GM12878 (cell line): Measurements from ENCODE around the gene EML5. TPM values are rescaled to one million over a fixed set of nuclear protein-coding genes. Genes with fewer than 3 reads are reported as not detected.

Source experiments
- ATAC-seq: fragments of 200-7000 bp; cut with Tn5 transposase; 3 replicates; pipeline ENCODE4 v1.9.1; 2020; ENCODE audit warnings: mild to moderate bottlenecking, moderate library complexity
- BruUV-seq: library from RNA; stranded (reverse); fragments of 400-500 nt; replicated peaks from 2 replicates; lab custom pipeline; 2021; lab: Mats Ljungman, UMichigan
- CTCF ChIA-PET: fragments of 300-600 bp; sonication (Branson Sonifier 250); formaldehyde crosslinking; extraction: SDS; loops from one replicate; lab custom pipeline; 2021; ENCODE audit warnings: inconsistent platforms; lab: Yijun Ruan, JAX
- POLR2A ChIA-PET: fragments of 350-600 bp; formaldehyde crosslinking; extraction: SDS; loops from one replicate; lab custom pipeline; 2021; ENCODE audit warnings: inconsistent platforms; lab: Charles Lee
- RAD21 ChIA-PET: fragments of 300-600 bp; sonication (Branson Sonifier 250); formaldehyde crosslinking; loops from one replicate; lab custom pipeline; 2023; ENCODE audit warnings: antibody characterized with exemption; ENCODE audit not compliant: unreplicated experiment; lab: Charles Lee
- SMC1A ChIA-PET: fragments of 300-600 bp; sonication (Branson Sonifier 250); formaldehyde crosslinking; loops from one replicate; lab custom pipeline; 2023; ENCODE audit not compliant: unreplicated experiment, uncharacterized antibody; lab: Charles Lee
- DNase-seq: peaks from one replicate; pipeline ENCODE4 v3.0.0-alpha.2; 2011; ENCODE audit warnings: low read depth, low spot score
- FAIRE-seq: peaks from 3 replicates; lab custom pipeline; 2011; peaks lifted over from hg19 to GRCh38; lab: Jason Lieb, UNC
- H2AFZ ChIP-seq: 2 replicates; pipeline ENCODE4 v1.6.0; 2011; ENCODE audit warnings: low read depth, low read length, control low read depth; ENCODE audit not compliant: control insufficient read depth
- H3K27ac ChIP-seq: 2 replicates; pipeline ENCODE4 v1.5.1; 2011; ENCODE audit warnings: control low read depth; ENCODE audit not compliant: control insufficient read depth, insufficient read depth
- H3K27me3 ChIP-seq, 2 experiments: replicated peaks in 1 of 2; 2 replicates each; pipeline versions ENCODE4 v1.6.0 to v1.6.1; 2011; ENCODE audit warnings: low read length in 1 of 2; ENCODE audit not compliant: control insufficient read depth in 2 of 2, insufficient read depth in 2 of 2
- H3K36me3 ChIP-seq, 2 experiments: 2 replicates each; pipeline ENCODE4 v1.5.1; 2011; ENCODE audit warnings: low read length in 1 of 2; ENCODE audit not compliant: control insufficient read depth in 2 of 2, insufficient read depth in 2 of 2
- H3K4me1 ChIP-seq: 2 replicates; pipeline ENCODE4 v1.6.1; 2011; ENCODE audit warnings: mild to moderate bottlenecking, low read length, moderate library complexity, mixed read lengths; ENCODE audit not compliant: control insufficient read depth, insufficient read depth
- H3K4me2 ChIP-seq: 2 replicates; pipeline ENCODE4 v1.6.0; 2011; ENCODE audit warnings: control low read depth; ENCODE audit not compliant: control insufficient read depth, insufficient read depth
- H3K4me3 ChIP-seq: fragments of 200-600 bp; sonication (generic); 2 replicates; pipeline ENCODE4 v1.5.1; 2016
- H3K79me2 ChIP-seq: 2 replicates; pipeline ENCODE4 v1.6.0; 2011; ENCODE audit warnings: low read length; ENCODE audit not compliant: control insufficient read depth, insufficient read depth
- H3K9ac ChIP-seq: 2 replicates; pipeline ENCODE4 v1.8.0; 2011; ENCODE audit warnings: low read length, control low read depth, mixed read lengths; ENCODE audit not compliant: control insufficient read depth, insufficient read depth
- H3K9me3 ChIP-seq: replicated peaks from 3 replicates; pipeline ENCODE4 v1.5.1; 2011; ENCODE audit warnings: mild to moderate bottlenecking, low read length; ENCODE audit not compliant: control insufficient read depth, insufficient read depth
- H4K20me1 ChIP-seq: 2 replicates; pipeline ENCODE4 v1.6.0; 2011; ENCODE audit not compliant: control insufficient read depth, insufficient read depth
- CHD2 ChIP-seq: IDR thresholded peaks from 2 replicates; pipeline ENCODE4 v1.6.1; 2011; ENCODE audit warnings: low read depth, low read length, improper control_type of control experiment, borderline replicate concordance
- CREM ChIP-seq: IDR thresholded peaks from 2 replicates; pipeline ENCODE4 v1.6.1; 2014; ENCODE audit warnings: antibody characterized with exemption, low read depth
- EED ChIP-seq: sonication (generic); IDR thresholded peaks from 2 replicates; pipeline ENCODE4 v1.6.1; 2016; ENCODE audit warnings: antibody characterized with exemption, low read depth
- HDAC6 ChIP-seq: fragments of 200-600 bp; sonication (generic); IDR thresholded peaks from one replicate; pipeline ENCODE4 v1.8.0; 2017; ENCODE audit warnings: antibody characterized with exemption; ENCODE audit not compliant: unreplicated experiment
- IRF3 ChIP-seq: fragments of 450-650 bp; IDR thresholded peaks from 2 replicates; pipeline ENCODE4 v1.6.1; 2014; ENCODE audit warnings: mild to moderate bottlenecking
- LARP7 ChIP-seq: fragments of 450-650 bp; IDR thresholded peaks from 2 replicates; pipeline ENCODE4 v1.6.1; 2017; ENCODE audit warnings: mild to moderate bottlenecking
- MLLT1 ChIP-seq: fragments of 450-650 bp; IDR thresholded peaks from 2 replicates; pipeline ENCODE4 v1.6.1; 2016; ENCODE audit warnings: mild to moderate bottlenecking
- MTA2 ChIP-seq: fragments of 450-650 bp; IDR thresholded peaks from 2 replicates; pipeline ENCODE4 v1.6.1; 2016; ENCODE audit warnings: low read depth, mild to moderate bottlenecking, moderate library complexity
- MTA3 ChIP-seq: IDR thresholded peaks from 2 replicates; pipeline ENCODE4 v1.6.1; 2012; ENCODE audit warnings: low read length, inconsistent platforms, borderline replicate concordance
- PML ChIP-seq: IDR thresholded peaks from 2 replicates; pipeline ENCODE4 v1.6.1; 2012; ENCODE audit warnings: low read length, inconsistent platforms
- SKIL ChIP-seq: fragments of 450-650 bp; IDR thresholded peaks from 2 replicates; pipeline ENCODE4 v1.6.1; 2017; ENCODE audit warnings: mild to moderate bottlenecking, low read depth, inconsistent platforms; ENCODE audit not compliant: poor library complexity, severe bottlenecking
- SUPT20H ChIP-seq: IDR thresholded peaks from 2 replicates; pipeline ENCODE4 v1.6.1; 2011; ENCODE audit warnings: low read depth, mild to moderate bottlenecking, low read length, moderate library complexity, borderline replicate concordance; ENCODE audit not compliant: control insufficient read depth
- TAF1 ChIP-seq: IDR thresholded peaks from 2 replicates; pipeline ENCODE4 v1.6.1; 2011; ENCODE audit warnings: mild to moderate bottlenecking, low read depth, low read length, borderline replicate concordance
- YBX1 ChIP-seq: fragments of 450-650 bp; IDR thresholded peaks from 2 replicates; pipeline ENCODE4 v1.6.1; 2016; ENCODE audit warnings: antibody characterized with exemption
- WGBS: methylation state at CpG from one replicate; pipeline ENCODE4 v1.1.6; 2016; ENCODE audit warnings: low lambda C conversion rate; ENCODE audit not compliant: insufficient replicate concordance, insufficient coverage; ENCODE audit errors: missing lambda C conversion rate; 5-methylcytosine and 5-hydroxymethylcytosine counted together
- in situ Hi-C: fragments of 300-500 bp; cut with MboI; formaldehyde crosslinking; loops from 9 replicates; pipeline ENCODE4 v1.14.3; 2018; ENCODE audit warnings: mixed read lengths
- intact Hi-C: fragments of 100-400 bp; cut with micrococcal nuclease; formaldehyde crosslinking; loops from one replicate; pipeline ENCODE4 v1.14.2; 2022; ENCODE audit not compliant: unreplicated experiment
- polyA plus RNA-seq, 11 experiments: library from polyadenylated mRNA; depleted of rRNA in 4 of 11; unstranded in 6 of 11; stranded (reverse) in 5 of 11; fragments of >200 nt; fragmentation: Nextera tagmentation in 4 of 11; fragmentation: Illumina TruSeq in 1 of 11; extraction: Ambion mirVana in 4 of 11; extraction: Trizol in 1 of 11; gene quantifications; 1 replicate in 1 of 11; 2 replicates in 10 of 11; pipeline versions ENCODE4 v1.2.1 to v1.2.3, GENCODE V29; 2011 to 2016; ENCODE audit warnings: inconsistent platforms in 2 of 11, missing spikeins in 2 of 11, low read depth in 1 of 11
- total RNA-seq, 4 experiments: library from RNA; depleted of rRNA in 3 of 4; stranded (reverse); fragments of >200 nt in 3 of 4; fragmentation: Illumina TruSeq in 1 of 4; extraction: Trizol in 1 of 4; gene quantifications; 2 replicates each; pipeline versions ENCODE4 v1.2.1 to v1.2.3, GENCODE V29; 2013 to 2021

Gene EML5
- total and polyA plus RNA-seq, 10 of the 15 experiments (the other 5 are each of a cell fraction or from before 2014, with no cell fraction given) = 0.08 to 0.35 (median 0.22) TPM; not detected in 1

GRCh38 chr14:88576222-88576621 lies 216.5 kb downstream of the EML5 start:
- Histone ChIP-seq H3K4me3 (no peak overlapping the region), H2AFZ (no peak overlapping the region), H3K36me3 (peaks cover 3 to 40% of the 10 kb centered on the region in 2 experiments; a peak in 3 of 4 replicates), H3K9me3 (no peaks in the 10 kb centered on the region), H4K20me1 (no peaks in the 10 kb centered on the region), H3K4me2 (no peak overlapping the region), H3K79me2 (no peaks in the 10 kb centered on the region), H3K27me3 (no peaks in the 10 kb centered on the region), H3K27ac (no peak overlapping the region), H3K4me1 (no peaks in the 10 kb centered on the region), H3K9ac (no peak overlapping the region)
- ATAC-seq (no peak), FAIRE-seq (no peak), DNase-seq (no peak)
- TF ChIP-seq MLLT1 = no peak
- no peak for TF ChIP-seq EED
- no peak for TF ChIP-seq MTA3
- TF ChIP-seq IRF3 = no peak
- TF ChIP-seq TAF1 = no peak
- intact Hi-C loops (no loop called here), in situ Hi-C loops (no loop called here)
- CTCF ChIA-PET = interaction anchor here (0.6 to 0.7 kb wide), 3 partner anchors 72 to 1683 kb away, joined by 3 read pairs; no protein-coding TSS in a partner anchor
- WGBS = 97% methylated on average over 5 of the region's 5 CpGs
- RAD21 ChIA-PET = no interaction called here
- POLR2A ChIA-PET = no interaction called here
- SMC1A ChIA-PET = no interaction called here
- no TSS peak for BruUV-seq

GRCh38 chr14:88572117-88572516 lies 220.6 kb downstream of the EML5 start:
- no peaks in the 10 kb centered on the region for H3K27me3 ChIP-seq
- ChIA-PET POLR2A (no interaction called here), RAD21 (no interaction called here), SMC1A (no interaction called here), CTCF (no interaction called here)
- no TSS peak for BruUV-seq
- no peak overlapping the region for H3K4me3 ChIP-seq
- no peaks in the 10 kb centered on the region for H3K79me2 ChIP-seq
- no peak for FAIRE-seq
- intact Hi-C loops (no loop called here), in situ Hi-C loops (no loop called here)
- no peak overlapping the region for H3K9ac ChIP-seq
- no peak overlapping the region for H2AFZ ChIP-seq
- H3K9me3 ChIP-seq = peaks cover 6% of the 10 kb centered on the region
- H4K20me1 ChIP-seq = no peaks in the 10 kb centered on the region
- 99% methylated on average over 4 of the region's 4 CpGs for WGBS
- H3K4me1 ChIP-seq = no peaks in the 10 kb centered on the region
- H3K4me2 ChIP-seq = no peak overlapping the region
- no peak overlapping the region for H3K27ac ChIP-seq
- H3K36me3 ChIP-seq = peaks cover 2 to 32% of the 10 kb centered on the region in 2 experiments; a peak in 3 of 4 replicates
- no peak for DNase-seq
- no peak for ATAC-seq
- no peak for TF ChIP-seq MTA2
- no peak for TF ChIP-seq HDAC6
- no peak for TF ChIP-seq PML
- TF ChIP-seq SUPT20H = no peak
- TF ChIP-seq CHD2 = no peak
- no peak for TF ChIP-seq SKIL
- no peak for TF ChIP-seq YBX1
- no peak for TF ChIP-seq CREM
- no peak for TF ChIP-seq LARP7
